ENCODE results near the gene PPM1H. TPM values are rescaled to one million over a fixed set of nuclear protein-coding genes. Genes with fewer than 3 reads are reported as not detected.
"Not testable (repeated sequence)": the region's sequence is repeated elsewhere in the genome, so short reads cannot be mapped to it uniquely, and the experiment has no call there.

The PPM1H gene, protein sequence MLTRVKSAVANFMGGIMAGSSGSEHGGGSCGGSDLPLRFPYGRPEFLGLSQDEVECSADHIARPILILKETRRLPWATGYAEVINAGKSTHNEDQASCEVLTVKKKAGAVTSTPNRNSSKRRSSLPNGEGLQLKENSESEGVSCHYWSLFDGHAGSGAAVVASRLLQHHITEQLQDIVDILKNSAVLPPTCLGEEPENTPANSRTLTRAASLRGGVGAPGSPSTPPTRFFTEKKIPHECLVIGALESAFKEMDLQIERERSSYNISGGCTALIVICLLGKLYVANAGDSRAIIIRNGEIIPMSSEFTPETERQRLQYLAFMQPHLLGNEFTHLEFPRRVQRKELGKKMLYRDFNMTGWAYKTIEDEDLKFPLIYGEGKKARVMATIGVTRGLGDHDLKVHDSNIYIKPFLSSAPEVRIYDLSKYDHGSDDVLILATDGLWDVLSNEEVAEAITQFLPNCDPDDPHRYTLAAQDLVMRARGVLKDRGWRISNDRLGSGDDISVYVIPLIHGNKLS
- total RNA-seq (2014; rRNA removed; shearing (Covaris generic)), result 9.7 and 9.8 TPM in 2 replicates

DNA sequence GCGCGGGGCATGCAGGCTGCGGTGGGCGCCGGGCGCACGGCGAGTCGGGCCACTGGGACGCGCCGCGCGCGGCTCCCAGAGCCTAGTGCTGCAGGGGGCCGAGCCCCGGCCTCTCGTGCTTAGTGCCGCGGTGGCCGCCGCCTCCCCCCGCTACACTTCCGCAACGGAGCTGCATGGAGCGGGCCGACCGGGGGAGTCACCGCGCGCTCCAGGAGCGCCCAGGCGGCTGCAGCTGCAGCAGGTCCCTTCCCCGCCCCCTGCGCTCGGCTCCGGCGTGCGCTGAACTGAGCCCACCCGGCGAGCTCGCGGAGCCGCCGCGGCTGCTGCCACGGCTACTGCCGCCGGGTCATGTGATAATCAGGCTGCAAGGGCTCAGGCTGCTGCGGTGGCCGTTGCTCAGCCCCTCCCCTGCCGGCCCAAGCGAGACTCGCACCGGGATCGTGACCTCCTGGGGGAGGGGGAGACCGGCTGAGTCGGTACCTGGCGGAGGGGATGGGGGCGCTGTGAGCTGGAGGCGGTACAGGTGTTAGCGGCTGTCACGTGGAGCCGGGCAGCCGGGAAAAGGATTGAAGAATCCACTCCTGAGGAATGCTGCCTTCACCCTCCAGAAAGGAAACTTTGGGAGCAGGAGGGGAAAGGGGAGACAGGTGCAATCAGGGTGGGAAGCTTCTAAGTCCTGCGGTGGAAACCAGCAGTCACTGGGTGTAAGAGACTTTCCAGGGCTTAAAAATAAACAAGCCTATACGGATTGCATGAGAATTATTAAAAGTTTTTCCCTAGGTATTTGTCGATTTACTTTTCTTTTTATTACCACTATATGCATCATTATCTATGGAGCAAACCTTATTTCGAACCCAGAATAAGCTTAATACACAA is at the start of gene PPM1H:
TSS of gene PPM1H (minus strand) at position 352 of the 876 bp plus-strand sequence. CDS start 414 bp downstream, outside the sequence.
- peak; percentile 69 for DNase-seq (ENCODE audit: low read depth)

DNA sequence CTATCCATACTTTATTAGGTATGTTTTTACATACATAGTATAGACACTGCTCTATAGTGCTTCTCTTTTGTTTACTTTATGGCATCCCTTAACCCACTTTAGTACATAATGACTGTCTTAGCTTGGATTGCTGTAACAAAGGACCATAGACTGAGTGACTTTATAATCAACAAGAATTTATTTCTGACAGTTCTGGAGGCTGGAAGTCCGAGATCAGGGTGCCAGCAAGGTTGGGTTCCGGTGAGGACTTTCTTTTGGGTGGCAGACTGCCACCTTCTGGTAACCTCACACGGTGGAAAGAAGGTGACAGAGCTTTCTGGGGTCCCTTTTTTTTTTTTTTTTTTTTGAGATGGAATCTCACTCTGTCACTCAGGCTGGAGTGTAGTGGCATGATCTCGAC is 48.6 kb upstream of the PPM1H start:
- peak; percentile 34 for DNase-seq (ENCODE audit: low read depth)

DNA sequence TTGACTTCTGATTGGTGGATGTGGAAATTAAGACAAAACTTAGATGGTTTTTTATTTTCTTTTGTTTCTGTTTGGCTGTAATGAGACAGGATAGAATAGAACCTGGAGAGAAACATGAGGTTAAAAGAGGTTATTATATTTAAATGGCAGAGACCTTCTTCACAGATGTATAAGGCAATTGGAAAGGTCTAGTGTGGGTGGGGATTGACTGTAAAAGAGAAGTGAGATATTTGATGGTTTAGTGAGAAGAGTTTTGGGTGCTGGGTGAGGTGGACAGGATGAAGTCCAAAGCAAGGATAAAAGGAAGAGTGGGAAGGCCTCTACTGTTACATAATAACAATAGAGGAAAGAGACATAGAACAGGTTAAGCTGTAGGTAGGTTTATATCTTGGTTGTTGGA is 43.8 kb upstream of the PPM1H start:
- DNase-seq (ENCODE audit: low read depth), result no peak

DNA sequence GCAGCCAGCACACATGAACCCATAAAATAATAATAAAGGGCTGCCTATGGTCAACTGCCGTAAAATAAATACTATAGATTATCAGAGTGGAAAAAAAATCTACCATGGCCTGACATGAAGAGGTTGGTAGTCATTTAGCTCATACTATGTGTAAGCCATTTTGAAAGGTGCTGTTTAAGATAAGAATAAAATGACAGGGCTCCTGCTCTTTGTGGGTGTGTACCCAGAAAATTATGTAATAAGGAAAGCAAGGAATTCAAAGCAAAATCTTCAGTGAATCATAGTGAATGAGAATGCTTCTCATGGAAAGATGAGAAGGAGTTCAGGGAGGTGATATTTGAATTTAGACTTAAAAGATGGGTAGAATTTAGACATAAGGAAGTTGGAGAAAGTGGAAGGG is 42.9 kb upstream of the PPM1H start:
- no peak for DNase-seq (ENCODE audit: low read depth)

DNA sequence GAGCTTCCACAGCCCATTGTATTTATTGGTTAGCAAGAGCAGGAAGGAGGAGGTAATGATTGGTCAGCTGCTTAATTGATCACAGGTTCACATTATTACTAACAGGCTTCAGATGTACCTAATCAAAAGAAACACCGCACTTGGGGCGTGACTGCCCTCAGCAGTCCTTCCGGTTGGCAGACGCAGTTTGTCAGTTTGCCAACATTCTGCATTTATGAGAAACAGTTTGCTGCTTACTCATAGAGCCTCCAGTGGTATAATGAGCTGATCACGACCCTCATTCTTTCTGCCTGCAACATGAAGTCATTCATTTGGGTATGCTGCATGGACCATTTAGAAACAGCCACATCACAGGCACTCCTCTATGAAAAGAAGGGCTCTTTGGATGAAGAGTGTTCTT is 42.5 kb upstream of the PPM1H start:
- peak; percentile 74 for DNase-seq (ENCODE audit: low read depth)

DNA sequence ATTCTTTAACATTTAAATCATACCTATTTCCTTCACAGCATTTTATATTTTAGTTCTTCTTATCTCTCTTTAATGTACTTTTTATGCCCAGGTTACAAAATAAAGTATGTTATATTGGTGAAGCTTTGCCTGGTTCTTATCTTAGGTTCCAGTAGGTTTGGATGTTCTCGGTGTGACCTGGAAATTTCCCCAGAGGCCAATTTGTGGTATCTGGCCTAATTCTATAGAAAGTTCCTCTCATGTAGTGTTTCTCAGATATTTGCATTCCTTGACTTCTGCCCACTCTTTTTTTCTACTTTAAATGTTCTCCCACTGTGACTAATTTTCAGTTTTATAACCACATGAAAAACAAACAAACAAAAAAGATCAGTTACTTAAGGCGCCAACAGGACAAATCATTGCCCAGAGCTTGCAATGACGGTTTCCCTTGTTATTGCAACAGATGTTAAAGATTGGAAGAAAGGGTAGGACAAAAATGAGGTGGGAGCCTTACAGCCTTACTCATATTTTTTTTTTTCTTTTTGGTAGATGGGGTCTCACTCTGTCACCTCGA is 41.2 kb upstream of the PPM1H start:
- DNase-seq (ENCODE audit: low read depth), result peak; percentile 42

DNA sequence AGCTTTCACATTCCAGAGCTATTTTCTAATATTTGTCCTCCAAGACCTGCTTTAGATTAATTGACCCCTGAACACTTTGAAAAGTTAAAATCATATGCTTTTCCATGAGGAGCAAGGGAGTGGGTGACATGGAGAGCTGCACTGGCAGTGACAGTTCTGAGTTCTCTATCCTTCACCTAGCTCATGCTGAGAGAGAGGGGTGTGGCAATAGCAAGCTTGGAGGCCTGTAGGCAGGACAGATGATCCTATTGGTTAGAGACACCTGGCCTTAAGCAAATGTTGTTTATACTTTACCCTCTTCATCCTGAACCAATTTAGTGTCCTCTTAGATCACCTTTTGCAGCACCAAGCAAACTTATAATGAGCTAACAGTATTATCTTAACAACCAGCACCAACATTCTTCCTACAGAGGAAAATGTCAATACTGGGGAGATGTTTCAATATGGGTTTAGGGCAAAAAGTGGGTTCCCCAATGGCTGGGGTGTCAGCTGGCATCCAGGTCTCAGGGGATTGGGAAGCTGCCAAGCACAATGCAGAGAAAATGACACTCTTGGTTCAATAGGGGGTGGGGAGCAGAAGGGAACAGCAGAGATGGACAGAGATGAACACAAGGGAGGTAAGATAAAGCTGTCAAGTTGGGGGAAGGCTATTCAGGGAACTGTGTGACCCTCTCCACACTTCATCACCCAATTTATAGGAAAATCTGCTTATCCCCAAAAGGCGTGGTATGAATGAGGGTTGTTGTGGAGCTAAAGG is 37.0 kb upstream of the PPM1H start:
- no peak for DNase-seq (ENCODE audit: low read depth)

DNA sequence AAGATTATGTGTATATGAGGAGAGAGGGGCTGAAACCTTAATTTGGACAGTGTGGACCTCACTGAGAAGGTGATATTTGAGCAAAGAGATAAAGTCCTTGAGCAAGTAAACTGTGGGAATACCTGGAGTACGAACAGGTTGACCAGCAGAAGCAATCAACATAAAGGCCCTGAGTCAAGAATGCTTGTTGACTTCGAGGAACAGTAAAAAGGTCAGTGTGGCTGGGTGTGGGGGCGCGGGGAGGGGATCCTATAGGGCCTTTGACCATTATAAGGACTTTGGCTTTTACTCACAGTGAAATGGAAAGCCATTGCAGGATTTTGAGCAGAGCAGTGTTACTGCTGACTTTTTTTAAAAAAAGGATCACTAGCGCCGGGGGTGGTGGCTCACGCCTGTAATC is 34.7 kb upstream of the PPM1H start:
- DNase-seq (ENCODE audit: low read depth), result no peak

DNA sequence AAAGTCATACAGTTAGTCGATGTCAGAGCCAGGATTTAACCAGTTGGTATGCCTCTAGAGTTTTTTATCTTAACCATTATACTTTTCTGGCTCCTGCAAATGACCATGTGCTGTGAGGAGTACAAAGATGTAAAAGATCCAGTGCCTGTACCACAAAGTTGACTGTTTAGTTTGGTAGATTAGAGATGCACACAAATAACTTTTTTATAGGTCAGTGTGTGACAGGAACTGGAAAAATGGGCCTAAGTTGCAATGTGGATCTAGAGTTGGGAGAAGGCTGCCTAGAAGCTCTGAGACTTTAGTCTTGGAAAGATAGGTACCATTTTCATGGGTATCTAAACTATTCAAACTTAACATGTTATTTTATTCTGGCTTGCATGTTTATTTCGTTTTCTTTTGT is 32.8 kb upstream of the PPM1H start:
- no peak for DNase-seq (ENCODE audit: low read depth)

DNA sequence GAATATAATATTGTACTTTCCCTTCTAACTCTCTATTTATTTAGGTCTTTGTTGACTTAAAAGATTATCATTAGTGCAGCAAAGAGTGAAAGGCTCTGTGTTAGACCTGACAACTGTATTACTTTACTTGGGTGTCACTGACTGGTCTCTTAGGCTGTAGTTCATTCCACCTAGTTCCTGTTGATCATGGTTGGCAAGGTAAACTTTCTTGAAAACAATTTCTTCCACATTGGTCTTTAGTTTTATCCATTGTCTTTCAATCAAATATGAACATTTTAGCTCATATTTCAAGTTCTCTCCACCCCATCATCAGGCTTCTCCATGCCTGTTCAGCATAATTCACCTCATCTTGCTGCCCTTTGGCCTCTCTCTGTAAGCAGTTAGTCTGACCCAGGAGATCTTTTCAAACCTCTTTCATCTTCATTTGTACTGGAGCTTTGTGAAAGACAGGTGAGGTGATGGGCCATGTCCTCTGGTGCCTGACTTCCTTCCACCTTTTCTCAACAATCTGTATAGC is 32.1 kb upstream of the PPM1H start:
- DNase-seq (ENCODE audit: low read depth), result no peak

DNA sequence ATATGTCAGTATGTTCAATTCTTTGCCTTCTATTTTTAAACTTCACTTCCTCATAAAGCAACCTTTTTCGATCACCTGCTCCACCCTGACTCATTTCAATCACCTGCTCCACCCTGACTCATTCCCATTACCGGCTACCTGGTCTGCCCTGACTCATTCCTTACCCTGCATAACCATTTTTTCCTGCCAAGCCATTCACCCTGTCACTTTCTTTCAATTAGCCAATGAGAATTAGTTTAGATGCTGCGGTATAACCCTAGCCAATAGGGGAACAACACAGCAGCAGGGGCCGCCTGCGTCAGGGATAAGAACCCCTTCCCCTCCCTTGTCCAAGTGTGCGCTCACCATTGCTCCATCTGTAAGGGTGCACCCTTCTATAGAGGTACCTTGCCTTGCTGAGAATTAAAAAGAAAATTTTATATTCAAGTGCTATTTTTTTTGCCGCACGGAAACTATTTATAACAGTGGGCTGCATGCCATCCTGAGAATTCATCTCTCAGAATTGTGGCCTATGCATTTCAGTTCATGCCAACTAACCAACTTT is 31.6 kb upstream of the PPM1H start:
- DNase-seq (ENCODE audit: low read depth), result peak; percentile 10

DNA sequence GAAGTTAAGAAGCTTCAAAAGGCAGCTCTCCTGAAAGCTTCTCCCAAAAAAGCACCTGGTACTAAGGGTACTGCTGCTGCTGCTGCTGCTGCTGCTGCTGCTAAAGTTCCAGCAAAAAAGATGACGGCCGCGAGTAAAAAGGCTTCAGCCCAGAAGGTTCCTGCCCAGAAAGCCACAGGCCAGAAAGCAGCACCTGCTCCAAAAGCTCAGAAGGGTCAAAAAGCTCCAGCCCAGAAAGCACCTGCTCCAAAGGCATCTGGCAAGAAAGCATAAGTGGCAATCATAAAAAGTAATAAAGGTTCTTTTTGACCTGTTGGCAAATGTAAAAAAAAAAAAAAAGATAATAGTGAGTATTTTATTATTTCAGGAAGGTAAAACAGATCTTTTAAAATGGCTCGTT is 30.8 kb upstream of the PPM1H start:
- DNase-seq (ENCODE audit: low read depth), result not testable (repeated sequence)

DNA sequence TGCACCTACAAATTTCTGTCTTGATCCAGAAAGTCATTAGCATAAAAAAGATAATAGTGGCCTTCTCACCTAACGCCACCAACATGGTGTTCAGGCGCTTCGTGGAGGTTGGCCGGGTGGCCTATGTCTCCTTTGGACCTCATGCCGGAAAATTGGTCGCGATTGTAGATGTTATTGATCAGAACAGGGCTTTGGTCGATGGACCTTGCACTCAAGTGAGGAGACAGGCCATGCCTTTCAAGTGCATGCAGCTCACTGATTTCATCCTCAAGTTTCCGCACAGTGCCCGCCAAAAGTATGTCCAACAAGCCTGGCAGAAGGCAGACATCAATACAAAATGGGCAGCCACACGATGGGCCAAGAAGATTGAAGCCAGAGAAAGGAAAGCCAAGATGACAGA is 30.3 kb upstream of the PPM1H start:
- not testable (repeated sequence) for DNase-seq (ENCODE audit: low read depth)

DNA sequence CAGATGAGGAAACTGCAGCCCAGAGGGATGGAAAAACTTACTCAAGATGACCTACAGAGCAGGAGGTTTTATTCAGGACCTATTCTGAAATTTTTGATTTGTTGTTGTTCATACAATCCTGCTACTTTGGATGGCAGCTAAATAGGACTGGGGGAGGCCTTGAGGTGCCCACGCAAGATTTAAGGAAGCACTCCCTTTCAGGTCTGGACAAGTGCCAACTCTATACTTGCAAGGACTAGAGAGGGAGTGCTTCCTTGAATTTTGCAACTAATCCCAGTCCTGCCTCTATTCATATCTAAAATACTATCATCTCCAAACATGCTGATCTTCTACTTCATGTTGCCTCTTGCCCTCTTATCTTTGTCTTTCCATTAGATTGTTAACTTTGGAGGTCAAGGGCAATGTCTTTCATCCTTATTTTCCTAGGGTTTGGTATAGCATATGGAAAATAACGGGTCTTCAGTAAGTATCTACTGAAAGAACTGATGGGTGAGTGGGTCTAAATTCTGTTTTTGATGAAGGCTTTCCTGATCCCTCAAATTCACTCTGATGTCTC is 28.6 kb upstream of the PPM1H start:
- no peak for DNase-seq (ENCODE audit: low read depth)

DNA sequence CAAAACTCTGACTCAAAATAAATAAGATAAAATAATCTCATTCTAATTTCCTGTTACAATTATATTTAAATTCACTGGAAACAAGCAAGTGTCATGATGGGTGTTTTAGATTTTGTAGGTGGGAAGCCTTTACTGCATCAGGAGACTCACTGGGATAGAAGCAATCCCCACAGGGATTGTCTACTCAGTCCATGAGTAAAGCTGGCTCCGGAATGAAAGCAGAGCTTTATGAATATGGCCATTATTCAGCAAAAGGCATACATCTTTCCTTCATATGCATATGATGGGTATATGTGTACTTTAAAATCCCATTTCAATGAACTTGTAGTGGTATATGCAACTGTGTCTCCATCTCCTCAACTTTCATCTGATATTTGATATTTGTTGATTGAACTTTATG is 25.4 kb upstream of the PPM1H start:
- DNase-seq (ENCODE audit: low read depth), result no peak

DNA sequence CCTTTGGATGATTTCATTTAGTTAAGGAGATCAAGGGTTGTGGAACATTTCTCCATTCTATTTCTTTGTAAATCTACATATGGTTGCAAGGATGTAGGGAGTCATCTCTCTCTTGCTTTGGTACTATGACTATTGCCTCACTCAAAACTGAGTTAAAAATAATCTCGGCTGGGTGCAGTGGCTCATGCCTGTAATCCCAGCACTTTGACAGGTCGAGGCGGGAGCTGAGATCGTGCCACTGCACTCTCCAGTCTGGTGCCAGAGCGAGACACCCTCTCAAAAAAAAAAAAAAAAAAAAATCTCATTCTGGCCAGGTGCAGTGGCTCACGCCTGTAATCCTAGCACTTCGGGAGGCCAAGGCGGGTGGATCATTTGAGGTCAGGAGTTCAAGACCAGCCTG is 24.8 kb upstream of the PPM1H start:
- no peak for DNase-seq (ENCODE audit: low read depth)

DNA sequence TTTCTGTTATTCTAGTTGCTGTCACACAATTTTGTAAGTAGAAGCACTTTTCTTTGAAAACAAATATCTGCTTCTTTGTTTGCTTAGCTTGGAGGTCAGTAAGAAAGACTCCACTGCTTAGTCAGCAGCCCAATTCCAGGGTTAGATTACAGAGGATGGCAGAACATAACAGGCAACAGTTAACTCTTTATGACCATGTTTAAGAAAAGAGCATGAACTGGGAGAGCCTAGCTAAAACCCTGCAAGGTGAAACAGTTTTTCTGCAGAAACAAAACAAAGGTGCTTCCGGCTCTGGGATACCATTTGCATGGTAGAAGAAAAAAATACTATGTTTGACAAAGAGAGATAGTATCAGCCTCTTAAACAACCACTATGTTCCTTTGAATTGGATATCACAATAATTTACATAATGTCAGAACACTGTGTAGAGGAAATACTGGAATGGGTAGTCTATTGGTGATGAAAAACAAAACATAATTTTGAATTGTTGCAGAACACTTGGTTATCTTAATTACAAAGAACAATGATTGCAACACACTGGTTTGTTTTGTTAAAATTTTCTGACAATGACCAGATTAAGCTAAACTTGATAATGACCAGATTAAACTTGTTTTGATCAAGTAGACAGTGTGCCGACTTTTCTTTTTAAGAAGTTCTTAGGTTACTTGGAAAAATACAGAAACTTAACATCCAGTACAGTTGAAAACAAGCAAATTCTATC is 22.4 kb upstream of the PPM1H start:
- DNase-seq (ENCODE audit: low read depth), result peak; percentile 18

DNA sequence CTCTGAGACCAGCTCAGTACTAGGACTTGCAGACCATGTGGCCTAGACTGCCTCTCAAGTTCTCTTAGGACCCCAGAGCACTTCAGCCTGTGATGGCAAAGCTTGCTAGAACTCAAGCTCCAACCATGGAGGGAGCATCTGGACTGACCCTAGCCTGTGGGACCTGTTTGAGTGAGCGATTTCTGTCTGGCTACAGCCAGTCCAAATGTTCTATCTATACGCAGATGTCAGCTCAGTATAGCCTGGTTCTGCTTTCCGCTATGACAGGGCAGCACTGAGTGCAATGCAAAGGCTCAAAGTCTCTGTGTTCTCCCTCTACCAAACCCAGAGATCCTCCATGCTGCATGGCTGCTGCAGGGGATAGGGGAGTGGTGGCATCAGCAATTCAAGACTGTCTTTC is 20.7 kb upstream of the PPM1H start:
- DNase-seq (ENCODE audit: low read depth), result no peak

DNA sequence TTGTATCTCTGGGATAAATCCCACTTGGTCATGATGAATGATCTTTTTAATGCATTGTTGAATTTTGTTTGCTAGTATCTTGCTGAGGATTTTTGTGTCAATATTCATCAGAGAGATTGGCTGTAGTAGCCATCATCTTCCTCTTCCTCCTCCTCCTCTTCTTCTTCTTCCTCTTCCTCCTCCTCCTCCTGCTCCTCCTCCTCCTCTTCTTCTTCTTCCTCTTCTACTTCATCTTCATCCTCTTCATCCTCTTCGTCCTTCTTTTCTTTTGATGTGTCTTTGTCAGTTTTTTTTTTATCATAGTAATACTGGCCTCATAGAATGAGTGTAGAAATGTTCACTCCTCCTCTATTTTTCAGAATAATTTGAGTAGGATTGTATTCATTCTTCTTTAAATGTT is 15.4 kb upstream of the PPM1H start:
- DNase-seq (ENCODE audit: low read depth), result no peak

DNA sequence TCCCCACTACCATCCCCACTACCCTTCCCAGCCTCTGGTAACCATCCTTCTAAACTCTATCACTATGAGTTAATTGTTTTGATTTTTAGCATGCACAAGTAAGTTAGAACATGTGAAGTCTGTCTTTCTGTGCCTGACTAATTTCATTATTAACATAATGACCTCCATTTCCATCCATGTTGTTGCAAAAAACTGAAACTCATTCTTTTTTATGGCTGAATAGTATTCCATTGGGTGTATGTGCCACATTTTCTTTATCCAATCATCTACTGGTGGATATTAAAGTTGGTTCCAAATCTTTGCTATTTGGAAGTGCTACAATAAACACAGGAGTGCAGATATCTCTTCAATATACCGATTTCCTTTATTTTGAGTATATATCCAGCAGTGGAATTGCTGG is 13.2 kb upstream of the PPM1H start:
- DNase-seq (ENCODE audit: low read depth), result no peak
